Fibroblast of peridontal ligament (primary cell): ENCODE measurements around the gene CACTIN.
"Not testable (repeated sequence)": the region's sequence is repeated elsewhere in the genome, so short reads cannot be mapped to it uniquely, and the experiment has no call there.

Source experiments
- DNase-seq: peaks from one replicate; pipeline ENCODE4 v3.0.0-alpha.2; 2010; ENCODE audit errors: extremely low read depth

CACTIN gene

GRCh38 chr19:3590991-3591659 lies 35.5 kb downstream of the CACTIN start:
- DNase-seq = no peak

- no peak for DNase-seq
These were observed 36.6 kb downstream of the CACTIN start for GRCh38 chr19:3589949-3590348.

- no peak for DNase-seq
These were observed 37.2 kb downstream of the CACTIN start for GRCh38 chr19:3589439-3589838.

- no peak for DNase-seq
These were observed 39.8 kb downstream of the CACTIN start for GRCh38 chr19:3586707-3587346.

- DNase-seq = no peak
These were observed 40.4 kb downstream of the CACTIN start for GRCh38 chr19:3586127-3586626.

- DNase-seq = no peak
These were observed 41.1 kb downstream of the CACTIN start, which contains the start of gene GIPC3 for GRCh38 chr19:3585301-3586126. TSS of gene GIPC3 (plus strand) at chr19:3585478. CDS start at chr19:3585598, 120 bp downstream.

GRCh38 chr19:3584036-3584802 lies 42.4 kb downstream of the CACTIN start:
- DNase-seq = not testable (repeated sequence)

- DNase-seq = not testable (repeated sequence)
These were observed 44.8 kb downstream of the CACTIN start for GRCh38 chr19:3581792-3582191.

- peak; percentile 88 for DNase-seq
These were observed 46.2 kb downstream of the CACTIN start for GRCh38 chr19:3580156-3580934.

- no peak for DNase-seq
These were observed 48.2 kb downstream of the CACTIN start for GRCh38 chr19:3578390-3578789.

- no peak for DNase-seq
These were observed 48.8 kb downstream of the CACTIN start for GRCh38 chr19:3577723-3578344.

- no peak for DNase-seq
These were observed 49.7 kb downstream of the CACTIN start for GRCh38 chr19:3576696-3577443.

GRCh38 chr19:3575949-3576673 lies 50.5 kb downstream of the CACTIN start:
- no peak for DNase-seq

- no peak for DNase-seq
These were observed 51.3 kb downstream of the CACTIN start for GRCh38 chr19:3575260-3575741.

GRCh38 chr19:3573858-3574637 lies 52.5 kb downstream of the CACTIN start:
- DNase-seq = peak; percentile 89

GRCh38 chr19:3573162-3573857 lies 53.3 kb downstream of the CACTIN start:
- DNase-seq = no peak

GRCh38 chr19:3572855-3573161 lies 53.8 kb downstream of the CACTIN start, which contains the start of gene HMG20B:
TSS of gene HMG20B (plus strand) at chr19:3572944. CDS start at chr19:3573310, 366 bp downstream.
- no peak for DNase-seq
